ENCODE data around the gene ATP12A.

DNA sequence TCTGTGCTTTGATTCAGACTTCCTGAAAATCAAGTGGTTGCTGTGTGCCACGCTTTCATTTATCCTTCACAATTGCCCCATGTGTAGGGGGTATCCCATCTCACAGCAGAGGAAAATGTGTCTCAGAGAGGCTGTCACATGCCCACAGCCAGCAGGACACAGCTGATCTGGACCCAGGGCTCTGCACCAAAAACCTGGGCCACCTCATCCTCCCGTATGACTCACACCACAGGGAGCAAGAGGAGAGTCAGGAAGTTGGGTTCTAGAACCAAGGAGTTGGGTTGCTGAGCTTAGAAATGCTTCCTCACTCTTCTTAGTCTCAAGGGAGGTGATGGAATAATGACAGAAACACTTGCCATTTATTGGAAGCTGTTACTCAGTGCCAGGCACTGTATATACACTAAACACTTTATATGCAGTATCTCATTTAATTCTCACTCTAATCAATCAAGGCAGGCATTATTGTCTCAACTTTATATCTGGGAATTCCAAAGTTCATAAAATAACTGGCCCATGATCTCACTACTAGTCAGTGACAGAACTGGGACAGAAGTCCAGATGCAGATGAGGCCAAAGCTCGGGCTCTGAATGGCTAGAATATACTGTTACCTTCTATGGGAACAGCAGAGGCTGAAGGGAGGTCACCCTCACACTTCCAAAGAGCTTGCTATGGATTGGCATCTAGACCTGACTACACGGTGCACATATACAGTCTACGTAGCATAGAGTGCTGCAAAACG lies 47.7 kb upstream of the ATP12A start:
- TF ChIP-seq POLR2AphosphoS5 (IDR thresholded peaks at IDR 0.05; ENCODE audit: low read depth, low read length): no peak
- no peak for TF ChIP-seq TAF1 (IDR thresholded peaks at IDR 0.05; ENCODE audit: borderline replicate concordance, insufficient read depth, low read length)
- no peak for TF ChIP-seq SIN3A (IDR thresholded peaks at IDR 0.05; ENCODE audit: borderline replicate concordance, insufficient read depth, low read length)

Data from PFSK-1 (cell line).